Fibroblast of lung (primary cell): ENCODE data around the gene SMKR1. TPM values are rescaled to one million over a fixed set of nuclear protein-coding genes. Genes with fewer than 3 reads are reported as not detected.

Experiments
- DNase-seq, 2 donors: peaks; one replicate each; pipeline versions ENCODE4 v3.0.0 to v3.0.0-alpha.2; 2010; ENCODE audit warnings: low read depth in 2 of 2
- H2AFZ ChIP-seq: 2 replicates; pipeline ENCODE4 v1.5.1; 2012; ENCODE audit warnings: low read length, control low read depth, inconsistent platforms
- H3K27ac ChIP-seq: 2 replicates; pipeline ENCODE4 v1.5.1; 2011; ENCODE audit warnings: low read length, control low read depth; ENCODE audit not compliant: insufficient read depth
- H3K27me3 ChIP-seq: 2 replicates; pipeline ENCODE4 v1.5.1; 2011; ENCODE audit warnings: mild to moderate bottlenecking, low read length; ENCODE audit not compliant: control insufficient read depth, insufficient read depth
- H3K36me3 ChIP-seq: 2 replicates; pipeline ENCODE4 v1.5.1; 2011; ENCODE audit warnings: low read length; ENCODE audit not compliant: control insufficient read depth, insufficient read depth
- H3K4me1 ChIP-seq: 2 replicates; pipeline ENCODE4 v1.5.1; 2011; ENCODE audit warnings: low read length; ENCODE audit not compliant: control insufficient read depth, insufficient read depth; ENCODE audit errors: extremely low read depth
- H3K4me2 ChIP-seq: 2 replicates; pipeline ENCODE4 v1.5.1; 2011; ENCODE audit warnings: low read length, control low read depth; ENCODE audit not compliant: insufficient read depth; ENCODE audit errors: extremely low read depth
- H3K4me3 ChIP-seq, 4 experiments: fragments of 200-600 bp in 1 of 4; sonication (generic) in 1 of 4; replicated peaks in 1 of 4; 2 replicates each; pipeline ENCODE4 v1.5.1; 2011 to 2016; ENCODE audit warnings: low read length in 4 of 4, low read depth in 3 of 4, mild to moderate bottlenecking in 3 of 4, control low read depth in 2 of 4, inconsistent platforms in 1 of 4, mixed read lengths in 1 of 4; ENCODE audit not compliant: insufficient read depth in 1 of 4; ENCODE audit errors: control extremely low read depth in 1 of 4
- H3K79me2 ChIP-seq: 2 replicates; pipeline ENCODE4 v1.5.1; 2012; ENCODE audit warnings: mild to moderate bottlenecking, low read length, inconsistent platforms; ENCODE audit not compliant: control insufficient read depth, insufficient read depth
- H3K9ac ChIP-seq: 2 replicates; pipeline ENCODE4 v1.5.1; 2011; ENCODE audit warnings: mild to moderate bottlenecking, low read length, control low read depth; ENCODE audit not compliant: insufficient read depth
- H3K9me3 ChIP-seq: 2 replicates; pipeline ENCODE4 v1.5.1; 2012; ENCODE audit warnings: low read depth, low read length; ENCODE audit not compliant: control insufficient read depth, insufficient read depth
- H4K20me1 ChIP-seq: 2 replicates; pipeline ENCODE4 v1.5.1; 2011; ENCODE audit warnings: low read length; ENCODE audit not compliant: control insufficient read depth, insufficient read depth; ENCODE audit errors: extremely low read depth
- CTCF ChIP-seq, 2 donors: IDR thresholded peaks in 1 of 2; conservative IDR thresholded peaks in 1 of 2; 1 replicate in 1 of 2; 2 replicates in 1 of 2; pipeline ENCODE4 v1.5.1; 2011 to 2012; ENCODE audit warnings: low read length in 2 of 2, control low read depth in 1 of 2, inconsistent platforms in 1 of 2, low read depth in 1 of 2, mild to moderate bottlenecking in 1 of 2
- EZH2 ChIP-seq: IDR thresholded peaks from 2 replicates; pipeline ENCODE4 v1.5.1; 2012; ENCODE audit warnings: low read length, control low read depth, mild to moderate bottlenecking; ENCODE audit errors: missing control alignments
- polyA plus RNA-seq, 2 donors: library from polyadenylated mRNA; depleted of rRNA in 1 of 2; stranded (reverse) in 1 of 2; unstranded in 1 of 2; fragments of >200 nt; gene quantifications; 2 replicates each; pipeline ENCODE4 v1.2.1, GENCODE V29; 2011 to 2012; ENCODE audit warnings: missing spikeins in 1 of 2
- total RNA-seq: library from RNA; depleted of rRNA; stranded (reverse); fragments of >200 nt; gene quantifications from 2 replicates; pipeline ENCODE4 v1.2.1, GENCODE V29; 2014

Gene SMKR1
- total and polyA plus RNA-seq, 2 donors (not counting 1 experiment from before 2014, with no cell fraction given): 0.49 to 3.5 TPM

- no peak overlapping the region for H2AFZ ChIP-seq
- H3K4me3 ChIP-seq: no peak overlapping the region
- DNase-seq: no peak
- TF ChIP-seq EZH2 (no peak), CTCF (conservative IDR thresholded peaks at IDR 0.05 in 1 of 2, IDR thresholded peaks at IDR 0.05 in 1 of 2; ENCODE audit: low read depth in 1 of 2, low read length in 2 of 2) (no peak)
- no peaks in the 10 kb centered on the region for H3K27me3 ChIP-seq
- no peak overlapping the region for H3K4me2 ChIP-seq
- no peaks in the 10 kb centered on the region for H3K4me1 ChIP-seq
- no peaks in the 10 kb centered on the region for H3K9me3 ChIP-seq
- no peaks in the 10 kb centered on the region for H3K36me3 ChIP-seq
- no peak overlapping the region for H3K9ac ChIP-seq
- H3K79me2 ChIP-seq: no peaks in the 10 kb centered on the region
- no peaks in the 10 kb centered on the region for H4K20me1 ChIP-seq
- H3K27ac ChIP-seq: no peak overlapping the region
Measured at GRCh38 chr7:129482781-129483180, 19.6 kb upstream of the SMKR1 start.

- Histone ChIP-seq H3K27ac (peak overlapping the region; percentile 10), H3K27me3 (no peaks in the 10 kb centered on the region), H3K4me2 (no peak overlapping the region), H3K4me1 (peaks cover 7% of the 10 kb centered on the region), H3K9me3 (no peaks in the 10 kb centered on the region), H2AFZ (no peak overlapping the region), H3K4me3 (no peak overlapping the region), H4K20me1 (no peaks in the 10 kb centered on the region), H3K36me3 (no peaks in the 10 kb centered on the region), H3K9ac (no peak overlapping the region), H3K79me2 (no peaks in the 10 kb centered on the region)
- peak; percentile 92 to 98 for DNase-seq
- no peak for TF ChIP-seq CTCF (conservative IDR thresholded peaks at IDR 0.05 in 1 of 2, IDR thresholded peaks at IDR 0.05 in 1 of 2; ENCODE audit: low read depth in 1 of 2, low read length in 2 of 2)
- no peak for TF ChIP-seq EZH2
Measured at GRCh38 chr7:129489491-129489890, 12.8 kb upstream of the SMKR1 start.

DNA sequence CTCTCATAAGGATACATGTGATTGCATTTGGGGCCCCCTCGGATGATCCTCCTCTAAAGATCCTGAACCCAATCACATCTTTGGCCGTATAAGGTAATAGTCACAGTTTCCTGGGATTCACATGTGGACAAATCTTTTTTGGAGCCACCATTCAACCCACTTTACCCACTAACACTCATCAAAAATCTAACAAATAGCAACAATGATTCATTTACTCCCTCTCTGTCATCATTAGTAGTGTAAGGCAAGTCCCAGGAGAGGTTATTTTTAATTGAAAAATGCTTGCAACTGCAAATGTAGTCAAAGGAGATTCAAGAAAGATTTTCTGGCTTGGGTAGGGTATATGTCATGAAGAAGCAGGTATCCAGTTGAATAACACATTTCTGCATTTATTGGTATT lies 9.9 kb upstream of the SMKR1 start:
- no peak for DNase-seq
- Histone ChIP-seq H3K4me2 (no peak overlapping the region), H3K79me2 (no peaks in the 10 kb centered on the region), H3K36me3 (no peaks in the 10 kb centered on the region), H2AFZ (no peak overlapping the region), H3K27ac (no peak overlapping the region), H3K4me1 (peaks cover 7% of the 10 kb centered on the region), H4K20me1 (no peaks in the 10 kb centered on the region), H3K9ac (no peak overlapping the region), H3K27me3 (no peaks in the 10 kb centered on the region), H3K4me3 (no peak overlapping the region), H3K9me3 (no peaks in the 10 kb centered on the region)
- TF ChIP-seq EZH2 (no peak), CTCF (conservative IDR thresholded peaks at IDR 0.05 in 1 of 2, IDR thresholded peaks at IDR 0.05 in 1 of 2; ENCODE audit: low read depth in 1 of 2, low read length in 2 of 2) (no peak)
